B cell (primary cell): ENCODE results near the gene ENOX1. TPM values are rescaled to one million over a fixed set of nuclear protein-coding genes. Genes with fewer than 3 reads are reported as not detected.

Experiments used
- ATAC-seq: fragments of 200-7000 bp; cut with Tn5 transposase; one replicate; pipeline ENCODE4 v1.10.0; 2021; ENCODE audit warnings: low read depth, mild to moderate bottlenecking, moderate number of reproducible peaks, moderate library complexity
- CTCF ChIA-PET: fragments of 350-600 bp; sonication (Branson Sonifier 250); formaldehyde crosslinking; loops from one replicate; lab custom pipeline; 2021; ENCODE audit warnings: antibody characterized with exemption, inconsistent platforms; lab: Charles Lee
- POLR2A ChIA-PET: fragments of 350-600 bp; sonication (Branson Sonifier 250); formaldehyde crosslinking; loops from one replicate; lab custom pipeline; 2021; ENCODE audit warnings: antibody characterized with exemption; lab: Charles Lee
- DNase-seq: peaks from one replicate; pipeline ENCODE4 v3.0.0; 2013
- H2AFZ ChIP-seq: 2 replicates; pipeline ENCODE4 v1.6.1; 2012; ENCODE audit warnings: mild to moderate bottlenecking, low read depth, low read length; ENCODE audit not compliant: insufficient read depth, poor library complexity, severe bottlenecking
- H3K27ac ChIP-seq, 2 donors: 1 replicate in 1 of 2; 2 replicates in 1 of 2; pipeline ENCODE4 v1.5.1; 2012 to 2013; ENCODE audit warnings: low read length in 2 of 2, mild to moderate bottlenecking in 2 of 2, moderate library complexity in 1 of 2
- H3K27me3 ChIP-seq, 4 experiments: fragments of 200-600 bp in 1 of 4; sonication (generic) in 1 of 4; replicated peaks in 1 of 4; 1 replicate in 2 of 4; 2 replicates in 2 of 4; pipeline versions ENCODE4 v1.6.1 to v1.7.0; 2013 to 2016; ENCODE audit warnings: low read length in 3 of 4, mild to moderate bottlenecking in 2 of 4, mixed read lengths in 1 of 4, moderate library complexity in 1 of 4; ENCODE audit not compliant: insufficient read depth in 4 of 4, control insufficient read depth in 3 of 4; ENCODE audit errors: control extremely low read depth in 1 of 4
- H3K36me3 ChIP-seq, 2 experiments: replicated peaks in 1 of 2; 1 replicate in 1 of 2; 2 replicates in 1 of 2; pipeline versions ENCODE4 v1.6.1 to v1.7.1; 2013; ENCODE audit warnings: low read length in 1 of 2; ENCODE audit not compliant: insufficient read depth in 2 of 2, control insufficient read depth in 1 of 2; ENCODE audit errors: control extremely low read depth in 1 of 2, extremely low read depth in 1 of 2
- H3K4me1 ChIP-seq, 2 donors: fragments of 200-600 bp in 1 of 2; sonication (generic) in 1 of 2; 1 replicate in 1 of 2; 2 replicates in 1 of 2; pipeline versions ENCODE4 v1.5.1 to v1.6.1; 2013 to 2017; ENCODE audit warnings: low read length in 2 of 2; ENCODE audit not compliant: control insufficient read depth in 2 of 2, insufficient read depth in 2 of 2
- H3K4me2 ChIP-seq: replicated peaks from 2 replicates; pipeline ENCODE3; 2012; ENCODE audit warnings: mild to moderate bottlenecking, low read depth, low read length; ENCODE audit not compliant: poor library complexity, severe bottlenecking
- H3K4me3 ChIP-seq, 5 experiments: fragments of 200-600 bp in 1 of 5; sonication (generic) in 1 of 5; 1 replicate in 3 of 5; 2 replicates in 2 of 5; pipeline versions ENCODE4 v1.5.1 to v1.7.0; 2011 to 2016; ENCODE audit warnings: low read length in 4 of 5, mild to moderate bottlenecking in 4 of 5, low read depth in 2 of 5, control low read depth in 1 of 5, moderate library complexity in 1 of 5; ENCODE audit not compliant: insufficient read depth in 1 of 5; ENCODE audit errors: control extremely low read depth in 1 of 5, extremely low read depth in 1 of 5
- H3K79me2 ChIP-seq: fragments of 200-600 bp; sonication (generic); one replicate; pipeline ENCODE4 v1.6.0; 2016; ENCODE audit warnings: low read length; ENCODE audit not compliant: control insufficient read depth, insufficient read depth
- H3K9ac ChIP-seq: fragments of 200-600 bp; sonication (generic); 2 replicates; pipeline ENCODE4 v1.6.1; 2017; ENCODE audit warnings: mild to moderate bottlenecking, low read length, moderate library complexity
- H3K9me3 ChIP-seq, 3 donors: one replicate each; pipeline versions ENCODE4 v1.6.1 to v1.7.1; 2013; ENCODE audit warnings: low read length in 2 of 3; ENCODE audit not compliant: control insufficient read depth in 2 of 3, insufficient read depth in 1 of 3; ENCODE audit errors: control extremely low read depth in 1 of 3
- H4K20me1 ChIP-seq: 2 replicates; pipeline ENCODE4 v1.6.0; 2012; ENCODE audit warnings: mild to moderate bottlenecking, low read length; ENCODE audit not compliant: insufficient read depth, control insufficient read depth, poor library complexity, severe bottlenecking
- H3K27ac Mint-ChIP-seq: one replicate; pipeline ENCODE4 v1.8.0; 2021; ENCODE audit warnings: mixed read lengths
- H3K27me3 Mint-ChIP-seq: one replicate; pipeline ENCODE4 v1.8.0; 2021; ENCODE audit warnings: mixed read lengths
- H3K4me1 Mint-ChIP-seq: one replicate; pipeline ENCODE4 v1.8.0; 2021; ENCODE audit warnings: mixed read lengths
- H3K4me3 Mint-ChIP-seq: one replicate; pipeline ENCODE4 v1.8.0; 2021; ENCODE audit warnings: mixed read lengths
- H3K9me3 Mint-ChIP-seq: one replicate; pipeline ENCODE4 v1.8.0; 2022; ENCODE audit warnings: mixed read lengths; ENCODE audit not compliant: insufficient read depth
- CTCF ChIP-seq: fragments of 200-600 bp; IDR thresholded peaks from one replicate; pipeline ENCODE4 v1.8.0; 2022; ENCODE audit warnings: antibody characterized with exemption, mild to moderate bottlenecking
- EZH2 ChIP-seq: IDR thresholded peaks from 2 replicates; pipeline ENCODE4 v1.6.1; 2012; ENCODE audit warnings: borderline replicate concordance, low read depth, mild to moderate bottlenecking, moderate library complexity, low read length; ENCODE audit not compliant: insufficient read depth, poor library complexity, severe bottlenecking
- WGBS: methylation state at CpG from one replicate; pipeline ENCODE4 v1.1.5; 2013; ENCODE audit warnings: missing lambda C conversion rate; ENCODE audit not compliant: insufficient coverage; 5-methylcytosine and 5-hydroxymethylcytosine counted together
- intact Hi-C: fragments of 100-400 bp; cut with micrococcal nuclease; formaldehyde crosslinking; loops from one replicate; pipeline ENCODE4 v1.10.0; 2022
- polyA plus RNA-seq: library from polyadenylated mRNA; depleted of rRNA; stranded (reverse); fragments of >200 nt; gene quantifications from 2 replicates; pipeline ENCODE4 v1.2.3, GENCODE V29; 2012
- total RNA-seq, 2 donors: library from RNA; stranded (reverse); fragments of 120-200 nt in 1 of 2; gene quantifications; 1 replicate in 1 of 2; 2 replicates in 1 of 2; pipeline versions ENCODE4 v1.2.3 to v1.2.4, GENCODE V29; 2013 to 2022

The ENOX1 gene
- total and polyA plus RNA-seq, 2 donors (not counting 1 experiment from before 2014, with no cell fraction given), result not detected

- ChIA-PET CTCF (no interaction called here), POLR2A (no interaction called here)
- ATAC-seq, result no peak
- Histone ChIP-seq H3K79me2 (no peaks in the 10 kb centered on the region), H3K9ac (no peak overlapping the region), H3K4me3 (no peak overlapping the region), H3K9me3 (no peaks in the 10 kb centered on the region), H3K36me3 (no peaks in the 10 kb centered on the region), H2AFZ (no peak overlapping the region), H3K27me3 (no peaks in the 10 kb centered on the region), H4K20me1 (no peaks in the 10 kb centered on the region), H3K4me2 (no peak overlapping the region), H3K27ac (no peak overlapping the region), H3K4me1 (no peaks in the 10 kb centered on the region)
- Mint-ChIP-seq H3K4me3 (no peak overlapping the region), H3K27ac (no peak overlapping the region), H3K4me1 (no peaks in the 10 kb centered on the region), H3K27me3 (no peaks in the 10 kb centered on the region), H3K9me3 (no peaks in the 10 kb centered on the region)
- TF ChIP-seq CTCF, result no peak
- no peak for TF ChIP-seq EZH2
- intact Hi-C loops, result no loop called here
- no peak for DNase-seq
- 100% methylated on average over 1 of the region's 1 CpG for WGBS
Measured at GRCh38 chr13:43597599-43597945, 189.2 kb downstream of the ENOX1 start.

- no peaks in the 10 kb centered on the region for H3K9me3 ChIP-seq
- H3K4me2 ChIP-seq, result no peak overlapping the region
- no peaks in the 10 kb centered on the region for H4K20me1 ChIP-seq
- H3K27ac Mint-ChIP-seq, result no peak overlapping the region
- ChIA-PET CTCF (no interaction called here), POLR2A (no interaction called here)
- intact Hi-C loops, result no loop called here
- 77% methylated on average over 4 of the region's 7 CpGs for WGBS
- no peaks in the 10 kb centered on the region for H3K27me3 Mint-ChIP-seq
- H3K27ac ChIP-seq, result no peak overlapping the region
- H3K27me3 ChIP-seq, result no peaks in the 10 kb centered on the region
- H2AFZ ChIP-seq, result no peak overlapping the region
- TF ChIP-seq EZH2 (no peak), CTCF (no peak)
- no peaks in the 10 kb centered on the region for H3K36me3 ChIP-seq
- no peaks in the 10 kb centered on the region for H3K4me1 ChIP-seq
- DNase-seq (no peak), ATAC-seq (no peak)
- H3K9me3 Mint-ChIP-seq, result no peaks in the 10 kb centered on the region
- H3K4me3 ChIP-seq, result no peak overlapping the region
- H3K4me1 Mint-ChIP-seq, result no peaks in the 10 kb centered on the region
- no peaks in the 10 kb centered on the region for H3K79me2 ChIP-seq
- H3K9ac ChIP-seq, result no peak overlapping the region
- no peak overlapping the region for H3K4me3 Mint-ChIP-seq
Measured at GRCh38 chr13:43596924-43597598, 189.7 kb downstream of the ENOX1 start.
